GM19193 (cell line): ENCODE data around the gene RACK1.

Source experiments
- POLR2A ChIP-seq: IDR thresholded peaks from 4 replicates; pipeline ENCODE4 v1.6.1; 2011; ENCODE audit not compliant: insufficient read depth, insufficient read length; ENCODE audit errors: extremely low read depth

The RACK1 gene

GRCh38 chr5:181193656-181194055 is 50.0 kb downstream of the RACK1 start:
- no peak for TF ChIP-seq POLR2A

- TF ChIP-seq POLR2A: no peak
These were observed 51.2 kb downstream of the RACK1 start for GRCh38 chr5:181192337-181193046.

GRCh38 chr5:181191526-181192336 is 52.0 kb downstream of the RACK1 start:
- TF ChIP-seq POLR2A: peak; percentile 73

- TF ChIP-seq POLR2A: no peak
These were observed 52.8 kb downstream of the RACK1 start for GRCh38 chr5:181190711-181191525.

- no peak for TF ChIP-seq POLR2A
These were observed 53.6 kb downstream of the RACK1 start for GRCh38 chr5:181189962-181190710.

- no peak for TF ChIP-seq POLR2A
These were observed 54.2 kb downstream of the RACK1 start for GRCh38 chr5:181189363-181189961.

GRCh38 chr5:181188700-181189362 is 54.9 kb downstream of the RACK1 start:
- TF ChIP-seq POLR2A: no peak

GRCh38 chr5:181187500-181188213 is 56.0 kb downstream of the RACK1 start:
- TF ChIP-seq POLR2A: no peak

GRCh38 chr5:181186986-181187499 is 56.7 kb downstream of the RACK1 start:
- no peak for TF ChIP-seq POLR2A
